ENCODE results near the gene PRPF6. TPM values are rescaled to one million over a fixed set of nuclear protein-coding genes. Genes with fewer than 3 reads are reported as not detected.

PRPF6 gene
- total and polyA plus RNA-seq, 2 of the 13 experiments (the other 11 are each of a cell fraction or from before 2014, with no cell fraction given) = 63.7 to 101 TPM

DNA sequence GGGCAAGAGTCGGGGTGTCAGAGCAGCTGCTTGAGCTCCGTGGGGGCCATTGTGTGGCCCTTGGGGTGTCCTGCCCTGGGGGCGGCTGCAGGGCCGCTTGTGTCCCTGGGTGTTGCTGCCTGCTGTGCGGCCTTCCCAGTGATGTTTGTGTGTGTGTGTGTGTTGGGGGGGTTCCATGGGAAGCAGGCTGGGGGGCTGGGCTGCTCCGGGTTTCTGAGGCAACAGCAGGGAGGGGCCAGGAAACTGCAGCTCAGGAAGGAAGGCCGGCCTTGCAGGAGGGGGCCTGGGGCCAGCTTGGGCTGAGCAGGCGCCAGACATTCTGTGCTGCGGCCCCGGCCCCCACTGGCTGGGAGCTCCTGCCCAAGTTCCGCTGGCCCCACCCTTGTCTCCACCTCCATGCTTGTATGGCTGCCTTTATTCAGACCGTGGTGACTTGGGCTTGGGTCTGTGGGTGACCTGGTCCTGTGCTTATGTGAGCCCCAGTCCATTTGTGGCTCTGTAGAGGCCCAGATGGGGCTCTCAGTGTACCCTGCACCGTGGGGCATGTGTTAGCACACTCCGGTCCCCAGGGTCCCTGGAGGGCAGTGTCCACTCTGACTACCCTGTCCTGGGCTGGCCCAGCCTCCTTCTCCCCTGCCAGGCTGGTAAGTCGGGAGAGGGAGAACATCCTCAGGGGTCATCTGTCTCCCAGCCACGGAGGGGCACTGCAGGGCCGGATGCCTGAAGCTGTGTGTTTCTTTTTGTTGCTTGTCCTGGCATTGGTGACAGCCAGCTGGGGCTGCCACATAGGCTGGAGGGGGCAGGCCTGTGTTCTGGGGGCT lies 73.1 kb downstream of the PRPF6 start (continued):
- TF ChIP-seq, protein P1, sequence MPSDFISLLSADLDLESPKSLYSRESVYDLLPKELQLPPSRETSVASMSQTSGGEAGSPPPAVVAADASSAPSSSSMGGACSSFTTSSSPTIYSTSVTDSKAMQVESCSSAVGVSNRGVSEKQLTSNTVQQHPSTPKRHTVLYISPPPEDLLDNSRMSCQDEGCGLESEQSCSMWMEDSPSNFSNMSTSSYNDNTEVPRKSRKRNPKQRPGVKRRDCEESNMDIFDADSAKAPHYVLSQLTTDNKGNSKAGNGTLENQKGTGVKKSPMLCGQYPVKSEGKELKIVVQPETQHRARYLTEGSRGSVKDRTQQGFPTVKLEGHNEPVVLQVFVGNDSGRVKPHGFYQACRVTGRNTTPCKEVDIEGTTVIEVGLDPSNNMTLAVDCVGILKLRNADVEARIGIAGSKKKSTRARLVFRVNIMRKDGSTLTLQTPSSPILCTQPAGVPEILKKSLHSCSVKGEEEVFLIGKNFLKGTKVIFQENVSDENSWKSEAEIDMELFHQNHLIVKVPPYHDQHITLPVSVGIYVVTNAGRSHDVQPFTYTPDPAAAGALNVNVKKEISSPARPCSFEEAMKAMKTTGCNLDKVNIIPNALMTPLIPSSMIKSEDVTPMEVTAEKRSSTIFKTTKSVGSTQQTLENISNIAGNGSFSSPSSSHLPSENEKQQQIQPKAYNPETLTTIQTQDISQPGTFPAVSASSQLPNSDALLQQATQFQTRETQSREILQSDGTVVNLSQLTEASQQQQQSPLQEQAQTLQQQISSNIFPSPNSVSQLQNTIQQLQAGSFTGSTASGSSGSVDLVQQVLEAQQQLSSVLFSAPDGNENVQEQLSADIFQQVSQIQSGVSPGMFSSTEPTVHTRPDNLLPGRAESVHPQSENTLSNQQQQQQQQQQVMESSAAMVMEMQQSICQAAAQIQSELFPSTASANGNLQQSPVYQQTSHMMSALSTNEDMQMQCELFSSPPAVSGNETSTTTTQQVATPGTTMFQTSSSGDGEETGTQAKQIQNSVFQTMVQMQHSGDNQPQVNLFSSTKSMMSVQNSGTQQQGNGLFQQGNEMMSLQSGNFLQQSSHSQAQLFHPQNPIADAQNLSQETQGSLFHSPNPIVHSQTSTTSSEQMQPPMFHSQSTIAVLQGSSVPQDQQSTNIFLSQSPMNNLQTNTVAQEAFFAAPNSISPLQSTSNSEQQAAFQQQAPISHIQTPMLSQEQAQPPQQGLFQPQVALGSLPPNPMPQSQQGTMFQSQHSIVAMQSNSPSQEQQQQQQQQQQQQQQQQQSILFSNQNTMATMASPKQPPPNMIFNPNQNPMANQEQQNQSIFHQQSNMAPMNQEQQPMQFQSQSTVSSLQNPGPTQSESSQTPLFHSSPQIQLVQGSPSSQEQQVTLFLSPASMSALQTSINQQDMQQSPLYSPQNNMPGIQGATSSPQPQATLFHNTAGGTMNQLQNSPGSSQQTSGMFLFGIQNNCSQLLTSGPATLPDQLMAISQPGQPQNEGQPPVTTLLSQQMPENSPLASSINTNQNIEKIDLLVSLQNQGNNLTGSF (CRISPR knock-in tag; IDR thresholded peaks at IDR 0.05) = peak; percentile 79
- no peak for TF ChIP-seq HNRNPK (IDR thresholded peaks at IDR 0.05; ENCODE audit: low read depth, low read length, poor library complexity, severe bottlenecking)
- TF ChIP-seq, protein P2, sequence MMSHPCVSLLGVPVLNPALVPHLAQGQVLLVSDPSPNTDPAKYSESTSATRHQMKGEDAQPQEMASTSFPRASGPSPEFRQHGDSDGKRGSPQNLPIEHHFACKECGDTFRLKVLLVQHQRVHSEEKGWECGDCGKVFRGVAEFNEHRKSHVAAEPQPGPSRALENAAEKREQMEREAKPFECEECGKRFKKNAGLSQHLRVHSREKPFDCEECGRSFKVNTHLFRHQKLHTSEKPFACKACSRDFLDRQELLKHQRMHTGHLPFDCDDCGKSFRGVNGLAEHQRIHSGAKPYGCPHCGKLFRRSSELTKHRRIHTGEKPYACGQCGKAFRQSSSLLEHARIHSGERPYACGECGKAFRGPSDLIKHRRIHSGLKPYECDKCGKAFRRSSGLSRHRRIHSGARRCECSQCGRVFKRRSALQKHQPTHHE (CRISPR knock-in tag; IDR thresholded peaks at IDR 0.05; ENCODE audit: borderline replicate concordance) = peak; percentile 67; the same call in 1 of the 2 replicates
- TF ChIP-seq, protein P3, sequence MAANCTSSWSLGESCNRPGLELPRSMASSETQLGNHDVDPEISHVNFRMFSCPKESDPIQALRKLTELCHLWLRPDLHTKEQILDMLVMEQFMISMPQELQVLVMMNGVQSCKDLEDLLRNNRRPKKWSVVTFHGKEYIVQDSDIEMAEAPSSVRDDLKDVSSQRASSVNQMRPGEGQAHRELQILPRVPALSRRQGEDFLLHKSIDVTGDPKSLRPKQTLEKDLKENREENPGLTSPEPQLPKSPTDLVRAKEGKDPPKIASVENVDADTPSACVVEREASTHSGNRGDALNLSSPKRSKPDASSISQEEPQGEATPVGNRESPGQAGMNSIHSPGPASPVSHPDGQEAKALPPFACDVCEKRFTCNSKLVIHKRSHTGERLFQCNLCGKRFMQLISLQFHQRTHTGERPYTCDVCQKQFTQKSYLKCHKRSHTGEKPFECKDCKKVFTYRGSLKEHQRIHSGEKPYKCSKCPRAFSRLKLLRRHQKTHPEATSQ (CRISPR knock-in tag; IDR thresholded peaks at IDR 0.05; ENCODE audit: borderline replicate concordance) = no peak
- TF ChIP-seq CENPX (CRISPR knock-in tag; IDR thresholded peaks at IDR 0.05) = no peak
- 0 out of 2 replicates have a peak, but pooled peaks have one; percentile 2 for TF ChIP-seq JUN (CRISPR knock-in tag; IDR thresholded peaks at IDR 0.05)
- TF ChIP-seq NPAS2 (CRISPR knock-in tag; IDR thresholded peaks at IDR 0.05; ENCODE audit: borderline replicate concordance) = no peak
- peak; percentile 31; the same call in 1 of the 2 replicates for TF ChIP-seq ZNF3 (CRISPR knock-in tag; IDR thresholded peaks at IDR 0.05)
- TF ChIP-seq PAX8 (CRISPR knock-in tag; IDR thresholded peaks at IDR 0.05; ENCODE audit: borderline replicate concordance) = no peak
- TF ChIP-seq ZNF780A (CRISPR knock-in tag; IDR thresholded peaks at IDR 0.05) = no peak
- peak; percentile 84 for TF ChIP-seq RXRA (CRISPR knock-in tag; IDR thresholded peaks at IDR 0.05)
- TF ChIP-seq, protein P4, sequence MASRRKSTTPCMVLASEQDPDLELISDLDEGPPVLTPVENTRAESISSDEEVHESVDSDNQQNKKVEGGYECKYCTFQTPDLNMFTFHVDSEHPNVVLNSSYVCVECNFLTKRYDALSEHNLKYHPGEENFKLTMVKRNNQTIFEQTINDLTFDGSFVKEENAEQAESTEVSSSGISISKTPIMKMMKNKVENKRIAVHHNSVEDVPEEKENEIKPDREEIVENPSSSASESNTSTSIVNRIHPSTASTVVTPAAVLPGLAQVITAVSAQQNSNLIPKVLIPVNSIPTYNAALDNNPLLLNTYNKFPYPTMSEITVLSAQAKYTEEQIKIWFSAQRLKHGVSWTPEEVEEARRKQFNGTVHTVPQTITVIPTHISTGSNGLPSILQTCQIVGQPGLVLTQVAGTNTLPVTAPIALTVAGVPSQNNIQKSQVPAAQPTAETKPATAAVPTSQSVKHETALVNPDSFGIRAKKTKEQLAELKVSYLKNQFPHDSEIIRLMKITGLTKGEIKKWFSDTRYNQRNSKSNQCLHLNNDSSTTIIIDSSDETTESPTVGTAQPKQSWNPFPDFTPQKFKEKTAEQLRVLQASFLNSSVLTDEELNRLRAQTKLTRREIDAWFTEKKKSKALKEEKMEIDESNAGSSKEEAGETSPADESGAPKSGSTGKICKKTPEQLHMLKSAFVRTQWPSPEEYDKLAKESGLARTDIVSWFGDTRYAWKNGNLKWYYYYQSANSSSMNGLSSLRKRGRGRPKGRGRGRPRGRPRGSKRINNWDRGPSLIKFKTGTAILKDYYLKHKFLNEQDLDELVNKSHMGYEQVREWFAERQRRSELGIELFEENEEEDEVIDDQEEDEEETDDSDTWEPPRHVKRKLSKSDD (CRISPR knock-in tag; IDR thresholded peaks at IDR 0.05; ENCODE audit: low read depth) = 0 out of 2 replicates have a peak, but pooled peaks have one; percentile 41
- peak; percentile 60; the same call in 1 of the 2 replicates for TF ChIP-seq MEF2D (CRISPR knock-in tag; IDR thresholded peaks at IDR 0.05)
- TF ChIP-seq ZEB1 (IDR thresholded peaks at IDR 0.05; ENCODE audit: insufficient replicate concordance, low read depth) = no peak
- peak; percentile 92 for TF ChIP-seq ZNF543 (CRISPR knock-in tag; IDR thresholded peaks at IDR 0.05)
- peak; percentile 65; the same call in 1 of the 2 replicates for TF ChIP-seq MED13 (CRISPR knock-in tag; IDR thresholded peaks at IDR 0.05)
- no peak; the same call in 1 of the 2 replicates for TF ChIP-seq KLF13 (CRISPR knock-in tag; IDR thresholded peaks at IDR 0.05)
- TF ChIP-seq HMG20B (CRISPR knock-in tag; conservative IDR thresholded peaks at IDR 0.05) = peak; percentile 54

Measured in HepG2 (cell line).